Right renal pelvis (tissue), 4 donors: ENCODE measurements around the gene SORL1. TPM values are rescaled to one million over a fixed set of nuclear protein-coding genes. Genes with fewer than 3 reads are reported as not detected.
"Not testable (repeated sequence)": the region's sequence is repeated elsewhere in the genome, so short reads cannot be mapped to it uniquely, and the experiment has no call there.

Source experiments
- DNase-seq, 4 donors: peaks; one replicate each; pipeline ENCODE4 v3.0.0-alpha.2; 2013; ENCODE audit warnings: low read depth in 4 of 4, low spot score in 3 of 4, missing footprints in 1 of 4
- polyA plus RNA-seq, 4 donors: library from polyadenylated mRNA; unstranded; fragments of 120-200 nt; gene quantifications; one replicate each; pipeline ENCODE4 v1.2.1, GENCODE V29; 2013; ENCODE audit not compliant: insufficient read length in 4 of 4

The SORL1 gene
- polyA plus RNA-seq, 4 donors = 34.3 to 63.0 (median 35.5) TPM

- no peak for DNase-seq
Measured at GRCh38 chr11:121497176-121497998, 45.3 kb downstream of the SORL1 start.

- DNase-seq = no peak
Measured at GRCh38 chr11:121499405-121499804, 47.3 kb downstream of the SORL1 start.

- no peak for DNase-seq
Measured at GRCh38 chr11:121500275-121500674, 48.2 kb downstream of the SORL1 start.

GRCh38 chr11:121500717-121501116 lies 48.6 kb downstream of the SORL1 start:
- no peak for DNase-seq

- no peak for DNase-seq
Measured at GRCh38 chr11:121503051-121503450, 50.9 kb downstream of the SORL1 start.

- not testable (repeated sequence) for DNase-seq
Measured at GRCh38 chr11:121506237-121506636, 54.1 kb downstream of the SORL1 start.

- DNase-seq = no peak
Measured at GRCh38 chr11:121508449-121508848, 56.3 kb downstream of the SORL1 start.

- no peak for DNase-seq
Measured at GRCh38 chr11:121510438-121510837, 58.3 kb downstream of the SORL1 start.

- no peak for DNase-seq
Measured at GRCh38 chr11:121512468-121513465, 60.7 kb downstream of the SORL1 start.

- no peak for DNase-seq
Measured at GRCh38 chr11:121513807-121514206, 61.7 kb downstream of the SORL1 start.

GRCh38 chr11:121514432-121515334 lies 62.6 kb downstream of the SORL1 start:
- no peak for DNase-seq

- no peak for DNase-seq
Measured at GRCh38 chr11:121515335-121515671, 63.2 kb downstream of the SORL1 start.

- no peak for DNase-seq
Measured at GRCh38 chr11:121517996-121518395, 65.9 kb downstream of the SORL1 start.

- DNase-seq = no peak
Measured at GRCh38 chr11:121520243-121521144, 68.4 kb downstream of the SORL1 start.

GRCh38 chr11:121521145-121522042 lies 69.3 kb downstream of the SORL1 start:
- DNase-seq = no peak

GRCh38 chr11:121522043-121522941 lies 70.2 kb downstream of the SORL1 start:
- no peak for DNase-seq

GRCh38 chr11:121523581-121524232 lies 71.6 kb downstream of the SORL1 start:
- no peak for DNase-seq
